Fibroblast of upper back skin (primary cell): ENCODE measurements around the gene YPEL5.
"Not testable (repeated sequence)": the region's sequence is repeated elsewhere in the genome, so short reads cannot be mapped to it uniquely, and the experiment has no call there.

Experiments used
- DNase-seq: peaks from one replicate; pipeline ENCODE4 v3.0.0-alpha.2; 2013

The YPEL5 gene

DNA sequence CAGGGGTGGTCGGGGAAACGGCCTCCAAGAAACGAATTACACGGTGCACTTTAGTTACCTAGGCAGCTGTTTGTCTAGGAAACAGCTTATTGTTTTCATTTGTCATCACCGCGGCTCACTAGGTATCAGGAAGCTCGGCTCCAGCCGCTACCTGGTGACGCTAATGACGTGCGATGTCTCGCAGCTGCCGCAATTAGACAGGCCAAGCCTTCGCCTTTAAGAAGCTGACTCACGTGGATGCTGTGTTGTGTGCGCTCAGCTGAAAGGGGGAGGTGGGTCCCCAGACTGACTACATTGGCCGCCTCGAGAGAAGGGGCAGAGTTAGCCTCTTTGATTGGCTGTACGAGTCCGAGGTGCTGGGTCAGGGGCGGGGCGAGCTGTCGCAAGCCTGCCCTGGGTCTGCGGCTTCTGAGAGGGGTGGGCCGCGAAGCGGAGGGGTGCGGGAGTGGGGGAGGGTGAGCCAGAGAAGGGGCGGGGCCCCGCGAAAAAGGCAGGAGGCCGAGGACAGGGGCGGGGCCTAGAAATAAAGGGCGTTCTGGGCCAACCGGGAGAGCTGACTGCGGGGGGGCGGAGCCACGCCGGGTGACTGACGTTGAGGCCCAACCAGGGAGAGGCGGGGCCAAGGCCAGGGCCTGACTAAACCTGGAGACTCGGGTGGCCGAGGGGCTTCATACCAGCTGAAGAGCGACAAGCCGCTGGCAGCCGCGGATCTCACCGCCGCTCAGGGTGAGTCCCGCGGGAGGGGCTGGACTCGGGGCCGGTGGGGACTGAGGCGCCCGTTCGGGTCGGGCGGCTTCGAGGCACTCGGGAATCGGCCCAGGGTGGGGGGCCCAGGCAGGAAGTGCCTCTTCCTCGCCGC lies at the start of gene YPEL5:
Gene YPEL5, plus strand, starts transcription at position 671 of the 859 bp plus-strand sequence. CDS start 9,645 bp downstream, outside the sequence.
- peak; percentile 99 for DNase-seq

DNA sequence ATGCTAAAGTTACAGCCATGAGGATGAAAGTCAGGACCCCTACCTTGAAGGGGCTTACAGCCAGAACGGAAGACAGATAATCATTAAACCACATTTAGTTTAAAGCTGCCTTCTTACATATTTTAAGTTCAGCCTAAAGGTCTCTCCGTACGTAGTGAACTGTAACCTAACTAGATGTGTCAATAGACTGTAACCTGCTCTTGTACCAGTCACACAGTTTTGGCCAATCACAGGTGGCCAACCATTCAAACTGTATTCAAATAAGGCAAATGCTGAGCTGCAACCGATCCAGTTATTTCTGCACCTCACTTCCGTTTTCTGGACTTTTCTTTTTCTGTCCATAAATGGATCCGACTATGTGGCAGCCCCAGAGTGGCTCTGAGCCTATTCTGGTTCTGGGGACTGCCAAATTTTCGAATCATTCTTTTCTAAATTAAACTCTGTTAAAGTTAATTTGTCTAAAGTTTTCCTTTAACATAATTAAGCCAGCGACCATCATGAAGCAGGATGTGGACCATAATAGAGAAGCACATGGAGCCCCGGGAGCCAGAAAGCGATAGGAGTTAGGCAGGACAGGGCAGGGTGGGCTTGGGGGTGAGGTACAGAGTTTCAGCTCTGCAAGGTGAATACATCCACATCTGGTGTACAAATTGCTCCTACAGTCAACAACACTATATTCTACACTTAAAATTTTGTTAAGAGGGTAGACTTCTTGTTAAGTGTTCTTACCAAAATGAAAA lies 48.4 kb upstream of the YPEL5 start:
- DNase-seq, result no peak

DNA sequence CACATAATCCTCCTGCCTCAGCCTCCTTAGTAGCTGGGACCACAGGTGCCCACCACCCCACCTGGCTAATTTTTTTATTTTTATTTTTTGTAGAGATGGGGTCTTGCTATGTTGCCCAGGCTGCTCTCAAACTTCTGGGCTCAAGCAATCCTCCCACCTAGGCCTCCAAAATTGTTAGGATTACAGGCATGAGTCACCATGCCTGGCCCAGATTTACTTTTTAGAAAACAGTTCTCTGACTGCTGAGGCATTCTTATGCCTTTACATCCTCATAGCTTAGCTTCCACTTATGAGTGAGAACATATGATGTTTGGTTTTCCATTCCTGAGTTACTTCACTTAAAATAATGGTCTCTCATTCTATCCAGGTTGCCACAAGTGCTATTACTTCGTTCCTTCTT lies 47.4 kb upstream of the YPEL5 start:
- peak; percentile 14 for DNase-seq

DNA sequence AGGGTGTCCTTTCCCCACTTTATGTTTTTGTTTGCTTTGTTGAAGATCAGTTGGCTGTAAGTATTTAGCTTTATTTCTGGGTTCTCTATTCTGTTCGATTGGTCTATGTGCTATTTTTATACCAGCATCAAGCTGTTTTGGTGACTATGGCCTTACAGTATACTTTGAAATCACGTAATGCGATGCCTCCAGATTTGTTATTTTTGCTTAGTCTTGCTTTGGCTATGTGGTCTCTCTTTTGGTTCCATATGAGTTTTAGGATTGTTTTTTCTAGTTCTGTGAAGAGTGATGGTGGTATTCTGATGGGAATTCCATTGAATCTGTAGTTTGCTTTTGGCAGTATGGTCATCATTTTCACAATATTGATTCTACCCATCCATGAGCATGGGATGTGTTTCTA lies 46.1 kb upstream of the YPEL5 start:
- DNase-seq, result not testable (repeated sequence)

DNA sequence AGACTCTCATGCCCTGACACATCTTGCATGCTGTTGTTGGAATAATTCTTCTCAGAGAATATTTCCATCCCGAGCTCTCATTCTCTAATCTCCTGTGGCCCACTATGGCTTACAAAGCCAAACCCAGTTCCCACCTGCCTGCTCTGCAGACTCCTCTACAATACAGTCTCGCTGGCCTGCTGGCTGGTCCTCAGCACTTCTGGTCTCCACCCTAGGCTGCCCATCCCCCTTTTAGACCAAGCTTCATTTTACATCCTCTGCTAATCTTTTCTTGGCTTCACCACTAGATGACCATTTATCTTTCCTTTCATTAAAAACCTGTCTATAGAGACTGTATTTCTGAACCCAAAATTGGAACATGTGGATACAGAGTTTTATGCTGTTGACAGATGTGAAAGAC lies 42.5 kb upstream of the YPEL5 start:
- no peak for DNase-seq

DNA sequence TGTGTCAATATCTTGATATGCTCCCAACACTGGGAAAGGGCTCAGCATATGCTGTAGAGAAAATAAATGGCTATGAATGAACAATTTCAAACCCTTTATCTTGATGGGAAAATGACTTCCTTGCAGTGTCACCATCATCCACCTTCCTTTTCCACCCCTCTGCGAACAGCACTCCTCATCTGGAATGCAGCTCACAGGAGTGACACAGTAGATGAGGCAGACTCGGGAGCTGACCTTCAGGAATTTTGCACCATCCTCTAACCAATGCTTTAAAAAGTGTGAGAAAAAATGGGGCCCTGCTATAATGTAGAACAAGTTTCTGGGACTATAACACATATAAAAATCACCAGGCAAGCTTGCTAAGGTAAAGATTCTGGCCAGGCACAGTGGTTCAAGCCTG lies 41.3 kb upstream of the YPEL5 start:
- no peak for DNase-seq

DNA sequence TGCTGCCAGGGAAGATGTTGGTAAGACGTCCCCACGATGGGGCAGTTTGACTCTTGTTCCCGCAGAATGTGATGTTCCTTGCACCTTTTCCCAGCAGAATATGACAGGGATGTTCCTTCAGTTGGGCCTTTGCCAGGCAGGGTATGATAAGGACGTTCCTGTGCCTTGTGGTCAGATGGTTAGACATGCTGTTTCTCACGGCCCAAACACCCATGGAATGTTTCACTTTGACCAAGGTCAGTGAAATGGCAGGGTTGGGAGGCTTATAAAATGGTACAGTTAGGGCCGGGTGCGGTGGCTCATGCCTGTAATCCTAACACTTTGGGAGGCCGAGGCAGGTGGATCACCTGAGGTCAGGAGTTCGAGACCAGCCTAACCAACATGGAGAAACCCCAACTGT lies 40.3 kb upstream of the YPEL5 start:
- peak; percentile 22 for DNase-seq

DNA sequence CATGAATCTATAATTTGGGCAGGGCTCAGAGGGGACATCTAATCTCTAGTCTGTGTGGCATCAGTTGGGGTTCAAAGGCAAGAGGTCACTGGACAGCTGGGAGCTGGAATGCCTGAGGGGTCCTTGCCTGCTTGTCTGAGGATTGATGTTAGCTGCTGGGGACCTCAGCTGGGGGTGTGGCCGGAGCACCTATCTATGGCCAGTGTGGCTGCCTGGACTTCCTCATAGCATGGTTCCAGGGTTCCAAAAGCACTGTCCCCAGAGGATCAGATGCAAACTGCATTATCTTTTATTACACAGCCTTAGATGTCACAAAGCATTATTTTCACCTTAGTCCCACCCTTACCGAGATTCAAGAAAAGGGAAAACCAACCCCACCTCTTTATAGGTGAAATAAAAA lies 38.6 kb upstream of the YPEL5 start:
- DNase-seq, result no peak

DNA sequence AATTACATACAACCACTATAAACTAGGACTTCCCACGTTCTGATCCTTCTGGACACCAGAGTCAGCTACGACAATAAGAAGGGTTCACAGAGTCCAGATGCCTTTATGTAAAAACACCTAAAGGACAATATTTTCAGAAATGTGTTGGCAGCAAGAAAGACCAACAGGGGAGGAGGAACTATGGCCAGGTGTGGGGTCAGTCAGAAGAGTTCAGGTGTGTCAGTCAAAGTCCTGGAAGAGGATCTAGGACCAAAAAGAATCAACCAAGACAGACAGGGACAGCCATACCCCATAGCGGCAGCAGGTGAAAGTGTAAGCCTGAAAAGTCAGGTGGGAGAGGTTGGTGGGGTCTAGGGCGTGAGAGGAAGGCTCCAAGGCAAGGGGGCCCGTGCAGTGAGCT lies 38.0 kb upstream of the YPEL5 start:
- DNase-seq, result no peak

DNA sequence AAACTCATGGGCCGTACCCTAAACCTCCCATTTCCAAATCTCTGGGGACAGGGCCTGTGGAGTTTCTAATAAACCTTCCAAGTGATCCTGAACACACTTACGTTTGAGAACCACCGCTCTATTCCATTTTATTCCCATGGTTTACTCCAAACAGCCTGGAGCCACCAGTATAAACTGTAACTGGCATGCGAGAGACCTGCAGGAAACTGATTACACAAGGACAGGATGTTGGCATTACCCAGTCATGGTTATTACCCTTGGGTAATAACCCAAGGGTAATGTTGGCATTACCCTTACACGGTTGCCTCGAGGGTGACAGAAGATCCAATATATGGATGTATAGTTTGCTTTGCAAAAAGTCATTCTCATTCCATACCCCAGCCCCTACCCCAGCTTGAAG lies 37.0 kb upstream of the YPEL5 start:
- DNase-seq, result no peak

DNA sequence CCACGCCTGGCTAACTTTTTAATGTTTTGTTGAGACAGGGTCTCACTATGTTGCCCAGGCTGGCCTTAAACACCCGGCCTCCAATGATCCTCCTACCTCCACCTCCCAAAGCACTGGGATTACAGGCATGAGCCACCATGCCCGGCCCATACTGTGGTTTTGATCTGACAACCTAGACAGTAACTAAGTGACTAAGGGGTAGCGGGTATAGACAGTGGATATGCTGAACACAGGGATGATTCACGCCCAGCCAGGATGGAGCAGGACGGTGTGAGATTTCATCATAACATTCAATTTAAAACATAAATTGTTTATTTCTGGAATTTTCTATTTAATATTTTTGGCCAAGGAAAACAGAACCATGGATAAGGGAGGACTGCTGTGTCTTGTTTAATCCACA lies 36.0 kb upstream of the YPEL5 start:
- DNase-seq, result no peak

DNA sequence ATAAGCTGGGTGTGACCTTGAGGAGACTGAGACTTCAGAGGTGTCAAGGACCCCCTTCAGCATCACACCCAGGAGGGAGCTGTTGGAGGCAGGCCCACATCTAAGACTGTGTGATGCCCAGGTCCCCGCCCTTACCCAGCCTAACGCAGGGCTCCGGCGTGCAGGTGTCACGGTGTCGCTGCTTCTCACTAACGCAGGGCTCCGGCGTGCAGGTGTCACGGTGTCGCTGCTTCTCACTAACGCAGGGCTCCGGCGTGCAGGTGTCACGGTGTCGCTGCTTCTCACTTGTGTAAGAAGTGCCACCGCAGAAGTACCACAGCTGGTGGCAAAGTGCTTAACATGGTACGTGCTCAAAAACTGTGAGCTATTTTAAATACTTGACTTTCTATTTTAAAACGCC lies 35.6 kb upstream of the YPEL5 start:
- DNase-seq, result not testable (repeated sequence)

DNA sequence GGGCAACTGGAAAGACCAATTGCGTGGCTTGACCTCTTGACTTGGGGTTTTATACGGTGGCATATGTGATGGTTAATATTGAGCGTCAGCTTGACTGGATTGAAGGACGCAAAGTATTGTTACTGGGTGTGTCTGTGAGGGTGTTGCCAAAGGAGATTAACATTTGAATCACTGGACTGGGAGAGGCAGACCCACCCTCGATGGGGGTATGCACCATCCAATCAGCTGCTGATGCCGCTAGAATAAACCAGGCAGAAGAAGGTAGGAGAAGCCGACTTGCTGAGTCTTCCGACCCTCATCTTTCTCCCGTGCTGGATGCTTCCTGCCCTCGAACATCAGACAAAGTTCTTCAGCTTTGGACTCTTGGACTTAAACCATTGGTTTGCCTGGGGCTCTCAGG lies 34.2 kb upstream of the YPEL5 start:
- DNase-seq, result no peak

DNA sequence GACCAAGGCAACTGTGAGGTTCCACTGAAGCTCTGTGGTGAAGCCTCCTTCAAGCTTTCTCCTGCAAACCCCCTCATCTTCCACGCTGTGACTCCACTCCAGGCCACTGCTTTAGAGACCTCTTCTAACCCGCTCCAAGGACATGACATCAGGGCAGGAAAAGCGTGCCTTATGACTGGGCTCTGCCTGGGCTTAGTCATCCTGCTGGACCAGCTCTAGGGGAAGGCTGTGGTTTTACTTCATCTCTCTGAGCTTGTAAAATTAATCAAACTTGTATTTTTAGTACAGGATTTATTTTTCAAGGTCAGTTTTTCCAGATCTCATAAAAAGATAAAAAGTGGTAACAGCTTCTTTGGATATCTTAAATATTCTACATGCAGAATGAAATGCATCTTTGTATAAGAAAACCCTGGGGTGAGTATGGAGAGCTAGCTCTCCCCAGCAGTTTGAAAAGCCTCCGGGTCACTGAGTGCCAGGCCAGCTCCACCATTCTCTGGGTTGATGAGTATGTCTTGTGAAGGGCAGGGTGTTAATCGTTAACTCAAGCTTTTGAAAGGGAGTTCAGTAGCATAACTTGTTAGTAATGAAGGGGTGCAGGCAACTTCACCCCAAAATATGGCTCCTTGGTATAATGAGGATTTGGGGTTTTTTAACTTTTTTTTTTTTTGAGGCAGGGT lies 33.1 kb upstream of the YPEL5 start:
- DNase-seq, result peak; percentile 90

DNA sequence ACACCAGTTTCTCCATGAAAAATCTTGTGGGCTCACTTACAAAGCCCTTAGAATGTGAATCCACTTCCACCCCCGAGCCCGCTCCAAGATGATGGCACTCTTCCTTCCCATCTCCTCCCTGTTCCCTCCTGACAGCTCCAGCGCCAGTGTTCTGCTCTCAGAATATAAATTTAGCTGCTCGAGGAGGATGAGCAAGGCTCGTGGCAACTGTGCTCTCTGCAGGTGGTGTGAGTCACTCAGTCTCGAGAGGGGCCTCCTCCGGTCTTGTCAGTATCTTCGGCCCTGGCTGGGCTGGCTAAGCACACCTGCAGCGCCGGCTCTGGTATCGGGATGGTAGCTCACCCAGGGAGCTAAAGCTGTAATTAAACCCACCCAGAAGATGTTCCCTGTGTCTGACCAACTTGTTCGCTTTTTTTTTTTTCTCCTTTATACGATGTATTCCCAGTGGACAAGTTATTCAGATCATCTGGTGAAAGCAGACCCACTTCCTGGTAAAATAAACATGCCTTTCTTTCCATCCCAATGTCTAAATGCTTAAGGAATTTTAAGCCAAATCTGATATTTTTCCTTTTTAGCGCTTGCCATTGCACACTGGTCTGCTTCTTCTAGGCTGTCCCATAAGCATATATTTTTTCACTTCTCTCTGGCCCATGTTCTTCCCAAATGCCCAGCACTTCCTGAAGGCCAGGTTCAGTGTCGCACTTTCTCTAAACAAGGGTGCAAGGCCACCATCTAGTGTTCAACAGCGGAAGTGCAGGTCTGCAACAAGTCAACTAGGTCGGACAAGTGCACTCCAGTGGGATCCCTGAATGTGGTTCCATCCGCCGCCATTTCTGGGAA lies 31.4 kb upstream of the YPEL5 start:
- DNase-seq, result peak; percentile 78

DNA sequence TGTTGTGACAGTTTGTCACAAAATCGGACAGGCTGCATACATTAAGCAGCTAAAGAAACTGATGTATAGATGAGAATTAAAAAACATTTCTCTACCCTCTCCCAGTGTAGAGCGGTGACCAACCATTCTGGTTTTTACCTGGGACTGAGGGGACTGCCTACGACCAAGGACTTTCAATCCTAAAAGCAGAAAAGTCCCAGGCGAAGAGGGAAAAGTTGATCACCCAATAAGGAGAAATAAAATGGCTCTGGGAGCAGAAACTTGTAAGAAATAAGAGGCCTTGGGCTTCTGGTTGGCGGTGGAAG lies 30.9 kb upstream of the YPEL5 start:
- no peak for DNase-seq

DNA sequence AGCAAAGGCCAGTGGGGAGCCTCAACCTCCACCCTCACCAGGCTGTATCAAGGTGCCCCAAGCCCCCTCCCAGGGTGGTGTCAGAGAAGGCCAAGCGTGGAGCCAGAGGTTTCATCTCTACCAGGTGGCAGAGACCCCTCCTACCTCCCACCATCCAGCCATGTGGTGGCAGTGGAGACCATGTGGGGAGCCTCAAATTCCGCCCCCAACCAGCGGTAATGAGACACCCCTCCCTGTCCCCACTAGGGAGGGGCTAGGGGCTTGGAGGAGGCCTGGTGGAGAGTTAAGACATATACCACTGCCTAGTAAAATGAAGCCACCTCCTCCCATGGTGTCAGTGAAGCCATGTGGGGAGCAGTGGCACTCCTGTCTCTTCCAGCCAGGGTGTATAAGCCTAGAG lies 24.4 kb upstream of the YPEL5 start:
- DNase-seq, result no peak

DNA sequence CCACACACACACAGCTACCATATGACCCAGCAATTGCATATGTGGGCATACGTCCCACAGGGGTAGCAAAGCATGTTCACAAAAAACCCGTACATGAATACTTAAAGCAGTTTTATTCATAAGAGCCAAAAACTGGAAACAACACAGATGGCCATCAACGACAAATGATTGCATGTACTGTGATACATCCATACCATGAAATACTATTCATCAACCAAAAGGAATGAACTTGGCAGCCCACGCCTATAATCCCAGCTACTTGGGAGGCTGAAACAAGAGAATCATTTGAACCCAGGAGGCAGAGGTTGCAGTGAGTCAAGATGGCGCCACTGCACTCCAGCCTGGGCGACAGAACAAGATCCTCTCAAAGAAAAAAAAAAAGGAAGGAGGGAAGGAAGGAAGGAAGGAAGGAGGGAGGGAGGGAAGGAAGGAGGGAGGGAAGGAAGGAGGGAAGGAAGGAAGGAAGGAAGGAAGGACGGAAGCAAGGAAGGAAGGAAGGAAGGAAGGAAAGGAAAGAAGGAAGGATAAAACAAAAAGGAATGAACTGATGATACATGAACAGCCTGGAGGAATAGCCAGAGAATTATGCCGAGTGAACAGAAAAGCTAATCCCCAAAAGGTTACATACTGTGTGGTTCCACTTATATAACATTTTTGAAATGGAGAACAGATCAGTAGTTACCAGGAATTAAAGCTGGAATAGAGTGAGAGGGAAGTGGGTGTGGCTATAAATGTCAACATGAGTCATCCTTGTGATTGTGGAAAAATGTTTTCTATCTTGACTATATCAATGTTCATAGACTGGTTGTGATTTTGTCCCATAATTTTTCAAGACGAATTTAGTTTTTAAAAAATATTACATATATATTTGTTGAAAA lies 19.6 kb upstream of the YPEL5 start:
- DNase-seq, result peak; percentile 63

DNA sequence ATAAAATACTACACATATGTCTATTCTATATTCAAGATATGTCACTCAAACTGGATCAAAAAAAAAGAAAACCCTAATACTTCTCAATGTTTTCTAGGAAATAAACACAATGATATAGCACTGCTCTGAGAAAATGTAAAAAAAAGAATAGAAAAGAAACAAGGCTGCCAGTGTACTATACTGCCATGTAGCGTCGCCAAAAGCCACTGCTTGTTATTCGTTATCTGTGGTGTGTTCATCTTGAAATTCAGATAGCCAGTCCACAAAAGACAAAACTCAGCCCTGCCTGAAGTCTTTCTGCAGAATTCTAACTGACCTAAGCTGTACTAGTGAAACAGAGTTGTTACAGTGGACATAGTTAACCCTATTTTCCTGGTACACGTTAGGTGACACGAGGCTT lies 12.2 kb upstream of the YPEL5 start:
- no peak for DNase-seq

DNA sequence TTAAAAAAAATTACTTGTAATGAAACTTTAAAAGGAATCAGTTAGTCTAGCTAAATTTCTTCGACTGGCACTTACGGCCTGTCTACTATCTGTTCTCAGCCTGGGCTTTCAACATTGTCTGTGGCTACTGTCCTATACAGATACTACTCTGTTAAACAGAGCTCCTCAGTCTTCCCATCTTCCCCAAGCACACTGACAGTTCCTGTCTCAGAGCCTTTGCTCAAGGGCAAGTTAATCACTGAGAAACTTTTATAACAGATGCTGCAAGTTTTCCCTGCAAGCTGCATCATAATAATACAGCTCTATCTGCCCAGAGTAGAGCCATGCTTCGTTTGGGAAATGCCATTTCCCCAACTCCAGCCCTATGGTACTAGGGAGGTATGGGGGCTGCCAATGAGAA lies 11.3 kb upstream of the YPEL5 start:
- DNase-seq, result no peak

DNA sequence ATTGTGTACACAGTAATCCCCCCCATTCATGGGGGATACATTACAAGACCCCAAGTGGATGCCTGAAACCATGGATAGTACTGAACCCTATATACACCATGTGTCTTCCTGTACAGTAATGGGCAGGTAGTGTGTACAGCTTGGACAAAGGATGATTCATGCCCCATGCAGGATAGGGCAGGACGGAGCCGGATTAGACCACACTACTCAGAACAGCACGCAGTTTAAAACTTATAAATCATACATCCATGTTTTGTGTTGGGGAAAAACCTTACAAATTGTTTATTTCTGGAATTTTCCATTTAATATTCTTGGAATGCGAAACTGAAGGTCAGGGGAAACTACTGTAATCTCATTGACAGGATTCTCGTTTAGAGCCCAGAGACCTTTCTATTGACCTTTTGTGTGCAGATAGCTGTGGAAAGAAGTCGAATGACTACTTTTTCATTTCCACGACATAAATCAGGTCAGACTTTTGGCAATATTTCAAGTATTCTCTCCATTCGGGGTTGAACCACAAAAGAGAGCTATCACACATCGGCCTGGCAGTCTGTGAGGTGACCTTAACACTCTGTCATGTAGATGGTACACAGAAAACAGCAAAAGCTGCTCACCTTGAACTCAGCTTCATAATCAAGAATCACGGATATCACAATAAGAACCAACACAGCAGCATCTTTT lies 9.9 kb upstream of the YPEL5 start:
- DNase-seq, result peak; percentile 28
